HFF-Myc (cell line): Measurements from ENCODE around the gene ATG4D.
A peak's percentile ranks its signal among the peaks of the same experiment; 100 is the strongest.

Source experiments
- DNase-seq: peaks from one replicate; pipeline ENCODE4 v3.0.0-alpha.2; 2011; ENCODE audit warnings: low read depth; ENCODE audit errors: extremely low read depth
- H3K4me3 ChIP-seq: replicated peaks from 2 replicates; pipeline ENCODE4 v1.5.1; 2011; ENCODE audit warnings: low read depth, mild to moderate bottlenecking, control low read depth, low read length
- CTCF ChIP-seq: IDR thresholded peaks from 2 replicates; pipeline ENCODE4 v1.5.1; 2012; ENCODE audit warnings: mild to moderate bottlenecking, low read depth, low read length, control low read depth; ENCODE audit errors: missing control alignments

The ATG4D gene

GRCh38 chr19:10575011-10575716 lies 31.5 kb downstream of the ATG4D start:
- no peak for TF ChIP-seq CTCF
- no peak overlapping the region for H3K4me3 ChIP-seq
- no peak for DNase-seq

GRCh38 chr19:10577951-10578350 lies 34.2 kb downstream of the ATG4D start:
- no peak for TF ChIP-seq CTCF
- no peak overlapping the region for H3K4me3 ChIP-seq
- DNase-seq: no peak

GRCh38 chr19:10580979-10581631 lies 37.4 kb downstream of the ATG4D start:
- H3K4me3 ChIP-seq: no peak overlapping the region
- TF ChIP-seq CTCF: peak; percentile 97
- peak; percentile 67 for DNase-seq

GRCh38 chr19:10582091-10582490 lies 38.4 kb downstream of the ATG4D start:
- no peak overlapping the region for H3K4me3 ChIP-seq
- TF ChIP-seq CTCF: no peak
- DNase-seq: no peak

- H3K4me3 ChIP-seq: no peak overlapping the region
- no peak for TF ChIP-seq CTCF
- DNase-seq: no peak
These were observed 39.5 kb downstream of the ATG4D start for GRCh38 chr19:10583036-10583776.

- no peak overlapping the region for H3K4me3 ChIP-seq
- no peak for DNase-seq
- no peak for TF ChIP-seq CTCF
These were observed 42.7 kb downstream of the ATG4D start for GRCh38 chr19:10586396-10586795.
